Nephron progenitor cell (in vitro differentiated cells): ENCODE data around the gene TESK2.

Experiments used
- DNase-seq: peaks from one replicate; pipeline ENCODE4 v3.0.0; 2021
- H3K27ac Mint-ChIP-seq: 2 replicates; pipeline ENCODE4 v1.8.0; 2021; ENCODE audit warnings: mild to moderate bottlenecking, moderate library complexity, mixed read lengths
- H3K27me3 Mint-ChIP-seq: 2 replicates; pipeline ENCODE4 v1.8.0; 2021; ENCODE audit warnings: mild to moderate bottlenecking, low read depth, mixed read lengths; ENCODE audit not compliant: poor library complexity
- H3K36me3 Mint-ChIP-seq: 2 replicates; pipeline ENCODE4 v1.8.0; 2021; ENCODE audit warnings: low read depth, mixed read lengths
- H3K4me1 Mint-ChIP-seq: 2 replicates; pipeline ENCODE4 v1.8.0; 2021; ENCODE audit warnings: mixed read lengths
- H3K4me3 Mint-ChIP-seq: 2 replicates; pipeline ENCODE4 v1.8.0; 2021; ENCODE audit warnings: mild to moderate bottlenecking, moderate library complexity, mixed read lengths
- H3K9me3 Mint-ChIP-seq: 2 replicates; pipeline ENCODE4 v1.8.0; 2021; ENCODE audit warnings: mild to moderate bottlenecking, moderate library complexity, mixed read lengths
- CTCF ChIP-seq: fragments of 200-600 bp; sonication (generic); IDR thresholded peaks from 2 replicates; pipeline ENCODE4 v1.5.0; 2021; ENCODE audit warnings: antibody characterized with exemption

TESK2 gene

DNA sequence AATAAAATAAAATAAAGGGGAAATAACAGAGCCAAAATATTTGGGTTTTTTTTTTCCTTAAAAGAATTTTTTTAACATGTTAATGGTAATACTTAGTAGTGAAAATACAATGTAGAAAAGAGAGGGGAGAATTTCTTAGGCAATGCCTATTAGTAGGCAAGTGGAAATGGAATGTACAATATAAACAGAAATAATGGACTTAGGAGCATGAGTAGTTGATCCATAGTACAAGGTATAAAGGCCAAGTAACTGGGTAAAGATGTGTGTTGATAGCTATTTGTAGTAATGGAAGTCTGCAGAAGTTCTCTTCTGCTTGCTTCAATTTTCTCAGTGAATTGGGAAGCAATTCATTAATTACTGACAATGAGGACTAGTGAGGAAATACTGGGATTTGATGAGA lies 34.4 kb downstream of the TESK2 start:
- no peak overlapping the region for H3K4me3 Mint-ChIP-seq
- no peaks in the 10 kb centered on the region for H3K27me3 Mint-ChIP-seq
- H3K9me3 Mint-ChIP-seq: no peaks in the 10 kb centered on the region
- DNase-seq: no peak
- no peak overlapping the region for H3K27ac Mint-ChIP-seq
- H3K4me1 Mint-ChIP-seq: no peaks in the 10 kb centered on the region
- no peaks in the 10 kb centered on the region for H3K36me3 Mint-ChIP-seq
- TF ChIP-seq CTCF: no peak

DNA sequence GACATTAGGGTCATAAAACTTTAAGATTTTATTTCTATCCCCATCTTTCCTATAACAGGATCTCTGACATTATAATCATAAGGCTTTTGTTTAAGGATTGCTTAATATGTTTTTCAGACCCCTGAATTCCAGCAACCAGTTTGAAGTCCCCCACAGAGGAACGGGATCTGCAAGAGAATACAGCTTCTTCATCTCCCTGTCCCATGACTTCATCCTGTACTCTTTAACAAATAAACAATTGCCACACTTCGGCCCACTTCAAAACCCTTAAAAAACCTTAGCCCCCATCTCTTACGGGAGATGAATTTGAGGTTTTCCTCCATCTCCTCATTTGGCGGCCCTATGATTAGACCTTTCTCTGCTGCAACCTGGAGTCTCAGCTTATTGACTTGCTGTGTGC lies 35.8 kb downstream of the TESK2 start:
- DNase-seq: no peak
- H3K27ac Mint-ChIP-seq: no peak overlapping the region
- H3K4me3 Mint-ChIP-seq: no peak overlapping the region
- H3K9me3 Mint-ChIP-seq: no peaks in the 10 kb centered on the region
- no peak for TF ChIP-seq CTCF
- no peaks in the 10 kb centered on the region for H3K36me3 Mint-ChIP-seq
- no peaks in the 10 kb centered on the region for H3K27me3 Mint-ChIP-seq
- H3K4me1 Mint-ChIP-seq: no peaks in the 10 kb centered on the region

- H3K4me1 Mint-ChIP-seq: no peaks in the 10 kb centered on the region
- no peak for TF ChIP-seq CTCF
- no peak for DNase-seq
- no peak overlapping the region for H3K4me3 Mint-ChIP-seq
- no peaks in the 10 kb centered on the region for H3K9me3 Mint-ChIP-seq
- H3K36me3 Mint-ChIP-seq: no peaks in the 10 kb centered on the region
- no peaks in the 10 kb centered on the region for H3K27me3 Mint-ChIP-seq
- H3K27ac Mint-ChIP-seq: no peak overlapping the region
Measured at GRCh38 chr1:45454464-45454863, 36.5 kb downstream of the TESK2 start.

GRCh38 chr1:45452503-45452902 lies 38.5 kb downstream of the TESK2 start:
- Mint-ChIP-seq H3K9me3 (no peaks in the 10 kb centered on the region), H3K4me3 (no peak overlapping the region), H3K27ac (no peak overlapping the region), H3K27me3 (no peaks in the 10 kb centered on the region), H3K36me3 (no peaks in the 10 kb centered on the region), H3K4me1 (no peaks in the 10 kb centered on the region)
- DNase-seq: no peak
- no peak for TF ChIP-seq CTCF

DNA sequence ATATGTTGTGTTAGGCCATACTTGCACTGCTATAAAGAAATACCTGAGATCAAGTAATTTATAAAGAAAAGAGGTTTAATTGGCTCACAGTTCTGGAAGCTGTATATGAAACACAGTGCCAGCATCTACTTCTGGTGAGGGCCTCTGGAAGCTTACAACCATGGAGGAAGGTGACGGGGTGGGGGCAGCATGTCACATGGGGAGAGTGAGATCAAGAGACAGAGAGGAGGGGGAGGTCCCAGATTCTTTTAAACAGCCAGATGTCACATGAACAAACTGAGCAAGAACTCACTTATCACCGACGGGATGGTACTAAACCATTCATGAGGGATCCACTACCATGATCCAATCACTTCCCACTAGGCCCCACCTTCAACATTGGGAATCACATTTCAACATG lies 42.6 kb downstream of the TESK2 start:
- TF ChIP-seq CTCF: no peak
- H3K4me1 Mint-ChIP-seq: peaks cover 4% of the 10 kb centered on the region
- no peaks in the 10 kb centered on the region for H3K9me3 Mint-ChIP-seq
- DNase-seq: no peak
- H3K27me3 Mint-ChIP-seq: no peaks in the 10 kb centered on the region
- no peak overlapping the region for H3K27ac Mint-ChIP-seq
- no peaks in the 10 kb centered on the region for H3K36me3 Mint-ChIP-seq
- no peak overlapping the region for H3K4me3 Mint-ChIP-seq

DNA sequence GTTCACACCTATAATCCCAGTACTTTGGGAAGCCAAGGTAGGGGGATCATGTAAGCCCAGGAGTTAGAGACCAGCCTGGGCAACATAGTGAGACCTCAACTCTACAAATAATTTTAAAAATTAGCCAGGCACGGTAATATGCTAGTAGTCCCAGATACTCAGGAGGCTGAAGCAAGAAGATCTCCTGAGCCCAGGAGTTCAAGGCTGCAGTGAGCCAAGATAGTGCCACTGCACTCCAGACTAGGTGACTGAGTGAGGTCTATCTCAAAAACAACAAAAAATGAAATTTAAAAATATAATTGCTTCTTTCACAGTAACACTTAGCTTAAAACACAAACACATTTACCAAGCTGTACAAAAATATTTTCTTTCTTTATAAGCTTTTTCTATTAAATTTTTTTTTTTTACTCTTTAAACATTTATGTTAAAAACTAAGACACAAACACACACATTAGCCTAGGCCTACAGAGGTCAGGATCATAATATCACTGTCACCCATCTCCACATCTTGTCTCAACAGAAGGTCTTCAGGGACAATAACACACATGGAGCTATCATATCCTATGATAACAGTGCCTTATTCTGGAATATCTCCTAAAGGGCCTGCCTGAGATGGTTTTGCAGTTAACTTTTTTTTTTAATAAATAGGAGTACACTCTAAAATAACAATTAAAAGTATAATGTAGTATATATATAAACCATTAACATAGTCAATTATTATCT lies 43.9 kb downstream of the TESK2 start:
- Mint-ChIP-seq H3K27ac (no peak overlapping the region), H3K4me1 (peaks cover 4% of the 10 kb centered on the region), H3K27me3 (no peaks in the 10 kb centered on the region), H3K9me3 (no peaks in the 10 kb centered on the region), H3K36me3 (no peaks in the 10 kb centered on the region), H3K4me3 (no peak overlapping the region)
- no peak for DNase-seq
- TF ChIP-seq CTCF: no peak
